ENCODE measurements around the gene CDC26.
"Not testable (repeated sequence)": the region's sequence is repeated elsewhere in the genome, so short reads cannot be mapped to it uniquely, and the experiment has no call there.

Gene CDC26

DNA sequence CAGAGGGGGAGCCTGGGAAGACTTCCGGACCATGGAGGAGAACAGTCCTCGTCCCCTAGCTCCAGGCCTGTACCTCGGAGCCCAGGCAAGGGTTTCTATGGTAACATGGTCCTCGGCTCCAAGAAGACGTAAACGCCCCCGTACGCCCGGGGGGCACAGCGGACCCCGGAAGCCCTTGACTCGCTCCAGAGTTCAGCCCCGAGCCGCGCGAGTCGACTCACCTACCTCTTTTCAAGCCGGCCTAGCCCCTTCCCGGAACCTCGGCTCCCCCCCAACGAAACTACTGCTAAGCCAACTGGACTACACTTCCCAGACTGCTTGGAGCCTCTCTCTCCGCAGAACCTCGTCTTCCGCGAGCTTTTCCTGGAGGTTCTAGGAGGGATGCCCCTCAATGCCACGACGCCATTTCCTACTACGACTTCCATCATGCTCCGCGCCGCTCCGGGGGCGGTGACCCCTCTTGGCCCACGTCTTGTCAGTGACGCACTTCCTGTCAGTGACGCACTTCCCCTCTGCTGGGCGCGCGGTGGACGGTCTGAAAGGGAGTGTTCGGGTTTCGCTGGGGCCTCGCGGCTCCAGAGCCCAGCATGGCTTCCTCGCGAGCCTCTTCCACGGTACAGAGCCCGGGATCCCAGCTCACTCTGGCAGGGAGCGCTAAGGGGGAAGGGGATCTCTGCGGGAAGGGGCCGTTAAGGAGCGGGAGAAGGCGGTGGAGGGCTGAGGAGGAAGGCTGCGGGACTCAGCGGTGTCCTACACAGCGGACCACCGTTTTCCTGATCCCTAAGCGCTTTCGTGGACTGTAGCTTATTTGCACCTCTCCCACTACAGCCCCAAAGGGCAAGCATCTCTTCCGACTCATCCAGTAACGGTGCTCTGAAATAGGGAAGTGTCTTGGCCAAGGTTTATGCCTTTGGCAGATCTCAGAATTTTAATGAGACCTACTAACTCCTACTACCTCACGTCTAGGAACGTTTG lies at the start of gene CDC26, which contains the start of gene PRPF4:
CDC26 (minus strand) TSS at position 416 of the 975 bp plus-strand sequence. CDS start 3,065 bp downstream, outside the sequence.
PRPF4 (plus strand) TSS at position 502 of the 975 bp plus-strand sequence; CDS start at position 588, 86 bp downstream.
- DNase-seq = peak; percentile 91

DNA sequence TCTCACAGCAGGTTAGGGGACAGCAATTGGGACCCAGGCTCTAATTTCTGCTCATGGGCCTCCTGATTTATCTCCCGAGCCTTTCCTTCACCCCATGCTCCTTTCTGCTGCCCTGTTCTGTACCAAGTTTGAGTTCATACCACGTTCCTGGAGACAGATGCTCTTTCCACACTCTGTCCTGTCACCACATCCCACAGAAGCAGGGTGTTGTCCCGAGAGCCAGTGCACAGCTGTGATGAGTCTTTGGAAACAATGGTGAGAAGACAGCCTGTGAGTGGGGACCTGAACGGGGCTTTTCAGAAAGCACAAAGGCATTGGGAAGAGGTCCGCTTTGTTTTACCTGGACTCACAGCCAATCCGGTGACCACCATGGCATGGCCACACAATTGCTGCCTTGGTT lies 47.3 kb upstream of the CDC26 start:
- no peak for DNase-seq

DNA sequence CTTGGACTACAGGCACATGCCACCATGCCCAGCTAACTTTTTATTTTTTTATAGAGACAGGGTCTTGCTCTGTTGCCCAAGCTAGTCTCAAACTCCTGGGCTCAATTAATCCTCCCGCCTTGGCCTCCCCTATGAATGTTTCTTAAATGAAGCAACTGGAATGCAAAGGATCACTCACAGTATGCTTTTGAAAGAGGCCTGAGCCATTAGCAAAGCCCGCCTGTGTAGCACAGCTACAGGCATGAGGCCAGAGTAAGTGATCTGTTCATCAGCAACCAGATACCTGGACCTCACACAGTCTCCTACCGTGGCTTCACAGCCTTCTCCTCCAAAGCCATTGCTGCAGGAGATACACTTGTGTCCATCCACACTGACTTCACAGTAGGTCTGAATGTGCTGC lies 44.7 kb upstream of the CDC26 start:
- no peak for DNase-seq

DNA sequence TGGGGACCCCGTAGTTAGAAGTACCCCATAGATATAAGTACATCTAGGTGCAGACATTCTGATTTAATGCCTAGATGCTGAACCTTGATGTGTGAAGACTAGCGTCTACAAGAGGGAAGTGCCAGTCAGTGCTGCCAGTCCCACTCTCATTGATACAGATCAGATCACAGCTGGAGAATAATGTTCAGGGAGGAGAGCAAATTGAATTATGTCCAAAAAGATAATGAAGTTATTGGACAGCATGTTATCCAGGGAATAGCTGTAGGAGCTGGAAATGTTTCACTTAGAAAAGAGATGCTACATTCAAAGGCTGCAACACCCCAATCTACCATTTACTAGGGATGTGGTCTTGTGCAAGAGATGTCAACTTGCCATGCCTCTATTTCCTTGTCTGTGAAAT lies 43.7 kb upstream of the CDC26 start:
- DNase-seq = no peak

DNA sequence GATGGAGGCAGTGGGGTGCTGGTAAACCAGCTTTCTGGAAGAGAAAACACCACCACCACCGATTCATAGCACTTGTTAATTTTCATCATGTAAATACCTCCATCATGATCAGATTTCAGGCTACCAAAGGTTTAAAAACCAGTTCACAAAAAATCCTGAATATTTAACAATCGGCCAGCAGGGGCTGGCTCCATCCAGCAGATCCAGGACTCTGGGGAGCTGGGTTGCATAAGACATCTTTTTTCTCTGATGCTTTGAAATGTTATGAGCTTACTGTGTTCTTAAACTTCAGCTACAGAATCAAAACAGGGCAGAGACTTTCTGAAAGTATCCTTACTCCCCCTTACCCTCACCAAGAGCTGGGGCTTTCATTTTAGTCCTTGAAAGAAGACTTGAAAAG lies 42.4 kb upstream of the CDC26 start:
- DNase-seq = no peak

DNA sequence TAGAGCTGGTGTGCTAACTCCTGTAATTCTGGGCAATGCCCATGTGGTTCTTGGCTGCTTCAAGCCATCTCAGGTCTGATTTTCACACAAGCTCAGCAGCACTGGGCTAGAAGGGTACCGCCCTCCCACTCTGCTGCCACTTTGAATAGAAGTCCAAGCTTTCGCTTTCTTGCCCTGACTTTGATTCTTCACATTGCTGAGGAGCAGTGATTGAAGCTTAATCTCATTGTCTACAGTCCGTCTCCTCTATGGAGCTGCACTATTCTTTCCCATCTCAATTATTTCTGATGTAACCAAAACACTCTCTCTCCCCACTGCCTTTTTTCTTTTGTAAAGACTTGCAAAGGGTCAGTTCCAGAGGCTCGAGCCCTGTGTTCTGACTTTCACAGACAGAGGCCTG lies 40.7 kb upstream of the CDC26 start:
- no peak for DNase-seq

DNA sequence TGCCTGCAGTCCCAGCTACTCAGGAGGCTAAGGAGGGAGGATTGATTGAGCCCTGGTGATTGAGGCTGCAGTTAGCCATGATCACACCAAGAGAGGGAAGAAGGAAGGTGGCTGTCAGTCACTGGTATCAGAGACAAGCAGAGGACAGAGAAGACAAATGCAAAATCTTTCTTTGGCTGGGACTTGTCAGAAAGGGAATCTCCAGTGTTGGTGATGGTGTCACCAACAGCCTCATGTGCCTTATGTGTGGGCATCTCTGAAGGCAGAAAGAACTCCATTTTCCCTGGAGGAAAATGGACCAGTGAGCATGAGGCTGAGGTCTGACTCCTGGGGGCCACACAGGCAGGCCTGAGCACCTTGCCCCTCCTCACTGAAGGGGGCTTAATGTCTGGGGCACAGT lies 39.9 kb upstream of the CDC26 start:
- DNase-seq = no peak

DNA sequence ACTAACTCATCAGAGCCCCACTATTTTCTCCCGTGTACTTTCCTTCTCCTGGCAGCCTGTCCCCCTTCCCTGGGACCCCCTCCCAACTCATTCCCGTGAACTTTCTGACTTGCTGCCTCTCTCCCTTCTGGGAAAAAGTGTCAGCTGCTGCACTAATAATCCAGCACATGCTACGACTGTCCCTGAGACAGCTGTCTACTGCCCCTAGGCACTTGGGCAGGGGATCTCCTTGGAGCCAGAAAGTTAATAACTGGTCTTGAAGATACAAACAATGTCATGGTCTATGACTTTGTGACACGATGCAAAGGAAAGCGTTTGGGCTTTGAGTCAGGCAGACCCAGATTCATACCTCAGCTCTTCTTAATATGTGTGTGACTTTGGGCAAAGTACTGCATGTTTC lies 37.9 kb upstream of the CDC26 start:
- no peak for DNase-seq

DNA sequence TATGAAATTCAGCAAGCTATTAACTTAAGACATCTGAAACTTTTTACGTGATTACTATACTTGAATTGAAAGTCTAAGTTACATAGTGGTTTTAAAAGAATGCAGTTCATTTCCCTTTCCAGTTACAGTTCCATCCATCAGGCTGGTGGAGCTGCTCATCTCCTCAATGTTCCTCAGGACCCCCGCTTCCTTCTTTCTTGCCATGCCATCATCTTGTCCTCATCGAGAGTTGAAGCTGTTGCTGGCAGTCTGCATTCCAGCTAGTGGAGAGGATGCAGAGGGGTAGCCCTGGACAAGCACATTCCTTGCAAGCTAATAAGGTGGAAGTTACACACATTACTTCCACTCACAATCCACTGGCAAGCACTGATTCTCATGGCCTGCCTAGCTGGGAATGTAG lies 36.6 kb upstream of the CDC26 start:
- DNase-seq = no peak

DNA sequence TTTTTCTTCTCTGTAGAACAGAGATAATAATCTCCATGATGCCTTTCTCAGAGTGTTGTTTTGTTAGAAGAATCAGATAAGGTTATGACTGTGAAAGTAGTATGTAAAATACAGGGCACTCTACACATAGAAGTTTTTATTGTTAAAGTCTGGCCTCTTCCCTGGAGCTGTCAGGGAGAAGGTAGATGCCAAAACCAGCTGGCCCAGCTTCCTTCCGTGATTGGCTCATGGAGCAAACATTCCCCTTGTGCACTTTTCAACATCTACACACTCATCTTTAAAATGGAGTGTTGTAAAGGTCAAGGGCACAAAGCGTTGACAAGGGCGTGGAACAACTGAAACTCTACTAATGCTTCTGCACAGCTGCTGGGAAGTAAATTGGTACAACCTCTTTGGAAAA lies 35.2 kb upstream of the CDC26 start:
- no peak for DNase-seq

DNA sequence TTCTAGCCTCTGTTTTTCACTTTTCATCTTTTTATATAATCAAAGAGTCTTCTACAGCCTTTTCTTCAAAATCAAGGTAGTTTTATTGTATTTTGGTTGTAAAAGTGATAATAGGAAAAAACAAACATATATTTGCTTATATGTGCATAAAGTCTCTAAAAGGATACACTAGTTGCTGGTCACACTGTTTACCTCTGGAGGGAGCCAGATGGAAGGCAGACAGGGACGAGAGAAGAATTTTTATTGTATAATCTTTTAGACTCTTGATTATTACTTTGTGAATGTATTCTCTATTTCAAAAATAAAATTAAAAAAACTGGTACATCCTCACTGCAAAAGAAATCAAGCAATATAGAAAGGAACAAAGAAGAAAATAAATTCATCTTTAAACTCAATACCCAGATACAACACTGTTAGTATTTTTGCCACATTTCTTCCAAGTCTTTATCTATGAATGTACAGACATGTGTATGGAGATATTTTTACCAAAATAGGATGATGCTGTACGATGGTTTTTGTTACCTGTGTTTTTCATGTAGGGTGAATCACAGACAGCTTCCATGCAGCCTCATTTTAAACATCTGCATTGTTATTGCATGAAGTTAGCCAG lies 33.9 kb upstream of the CDC26 start:
- no peak for DNase-seq

DNA sequence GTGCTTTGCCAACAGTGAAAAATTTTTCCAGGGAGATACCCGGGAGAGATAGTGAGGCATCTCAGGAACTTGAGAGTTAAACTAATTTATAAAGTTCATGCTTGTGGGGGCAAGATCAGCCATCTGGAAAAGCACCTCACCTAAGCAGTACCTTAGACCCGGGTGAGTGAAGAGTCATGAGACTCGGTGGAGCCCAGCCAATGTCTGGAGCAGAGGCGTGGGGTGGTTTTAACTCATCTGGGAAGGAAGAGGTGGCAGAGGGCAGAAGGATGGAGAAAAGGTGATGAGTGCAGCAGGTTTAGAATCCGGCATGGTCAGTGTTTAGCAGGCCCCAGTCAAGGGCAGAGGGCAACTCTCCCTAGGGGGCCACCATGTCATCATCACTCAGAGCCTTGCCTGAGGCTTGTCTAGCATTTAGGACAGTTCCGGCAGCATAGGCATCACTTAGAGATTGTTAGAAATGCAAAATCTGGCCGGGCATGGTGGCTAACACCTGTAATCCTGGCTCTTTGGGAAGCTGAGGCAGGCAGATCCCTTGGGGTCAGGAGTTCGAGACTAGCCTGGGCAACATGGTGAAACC lies 32.1 kb upstream of the CDC26 start:
- DNase-seq = no peak

DNA sequence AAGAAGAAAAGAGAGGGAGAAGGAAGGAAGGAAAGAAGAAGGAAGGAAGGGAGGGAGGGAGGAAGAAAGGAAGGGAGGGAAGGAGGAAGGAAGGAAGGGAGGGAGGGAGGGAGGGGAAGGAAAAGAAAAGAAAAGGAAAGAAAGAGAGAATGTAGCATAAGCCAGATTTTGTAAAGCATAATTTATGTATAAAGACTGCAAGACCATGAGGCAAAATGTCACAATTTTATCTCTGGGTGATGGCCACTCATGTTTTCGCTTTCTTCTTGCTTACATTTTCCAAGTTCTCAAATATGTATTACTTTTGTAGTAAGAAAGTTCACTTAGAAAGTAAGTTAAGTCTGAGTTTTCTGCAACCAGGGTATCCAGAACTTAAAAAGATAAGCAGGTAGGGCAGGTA lies 31.2 kb upstream of the CDC26 start:
- no peak for DNase-seq

DNA sequence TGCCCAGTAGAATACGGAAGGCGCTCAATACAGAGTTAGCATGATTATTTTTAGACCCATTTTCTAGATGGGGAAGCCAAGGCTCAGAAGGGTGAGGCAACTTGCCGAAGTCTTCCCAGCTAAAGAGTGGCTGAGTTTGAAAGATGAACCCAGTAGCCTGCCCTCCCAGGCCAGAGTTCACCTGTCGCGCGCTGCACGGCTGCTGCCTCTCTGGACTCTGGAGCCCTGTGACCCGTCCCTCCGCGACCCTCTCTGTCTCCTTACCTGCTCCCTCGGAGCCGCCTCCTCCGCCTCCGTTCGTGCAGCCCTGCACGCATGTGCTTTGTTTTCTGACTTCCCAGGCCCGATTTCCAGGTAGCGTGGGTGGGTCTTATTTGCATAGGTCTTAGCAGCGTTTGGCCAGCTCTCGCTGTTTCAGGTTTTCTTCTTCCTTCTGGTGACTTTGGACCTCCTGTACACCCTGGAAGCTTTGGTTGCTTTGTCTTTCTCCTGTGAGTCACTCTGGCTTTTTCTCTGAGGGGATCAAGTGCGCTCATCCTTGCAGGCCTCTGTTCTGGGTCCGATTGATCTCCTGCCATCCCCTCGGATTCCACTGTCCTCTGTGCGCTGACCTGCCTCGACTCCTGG lies 27.5 kb upstream of the CDC26 start, which contains the start of gene RNF183:
RNF183 (minus strand) TSS at position 585 of the 627 bp plus-strand sequence. CDS start 5,192 bp downstream, outside the sequence.
- DNase-seq = no peak

DNA sequence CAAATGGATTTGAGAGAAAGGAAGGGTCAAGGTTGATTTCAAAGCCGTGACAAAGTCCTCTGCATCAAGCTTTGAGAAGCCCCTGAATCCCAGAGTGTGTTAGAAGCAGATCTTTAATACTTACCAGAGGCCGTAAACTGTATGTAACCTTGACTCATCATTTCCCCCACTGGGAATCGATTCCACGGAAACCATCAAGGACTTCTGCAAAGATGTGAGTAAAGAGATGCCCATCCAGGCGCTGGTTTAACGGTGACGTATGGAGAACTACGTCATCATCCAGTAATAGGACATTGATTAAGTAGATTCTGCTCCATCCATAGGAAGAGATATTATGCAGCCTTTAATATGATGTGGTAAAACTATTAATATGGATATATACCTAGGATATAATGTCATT lies 26.2 kb upstream of the CDC26 start:
- no peak for DNase-seq

DNA sequence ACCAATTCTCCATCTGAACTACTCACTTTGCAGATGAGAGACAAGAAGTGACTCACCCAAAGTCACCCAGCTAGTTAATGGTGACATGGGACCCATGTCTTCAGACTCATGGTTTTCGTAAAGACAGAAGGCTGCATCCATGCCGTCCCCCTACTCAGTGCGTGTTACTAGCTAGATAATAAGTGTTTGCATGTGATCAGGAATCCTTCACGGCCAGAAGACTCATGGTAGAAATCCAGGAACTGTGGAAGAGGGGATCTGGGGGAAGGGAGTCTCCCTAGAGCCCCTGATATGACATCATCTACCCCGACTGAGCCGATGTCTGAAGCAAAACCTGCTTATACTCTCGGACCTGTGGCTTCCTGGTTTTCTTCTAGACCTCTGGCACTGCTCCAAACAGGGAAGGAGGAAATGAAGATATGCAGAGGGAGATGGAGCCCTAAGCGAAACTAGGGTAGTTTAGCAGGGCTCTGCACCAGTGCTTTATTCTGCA lies 24.5 kb upstream of the CDC26 start:
- DNase-seq = no peak

DNA sequence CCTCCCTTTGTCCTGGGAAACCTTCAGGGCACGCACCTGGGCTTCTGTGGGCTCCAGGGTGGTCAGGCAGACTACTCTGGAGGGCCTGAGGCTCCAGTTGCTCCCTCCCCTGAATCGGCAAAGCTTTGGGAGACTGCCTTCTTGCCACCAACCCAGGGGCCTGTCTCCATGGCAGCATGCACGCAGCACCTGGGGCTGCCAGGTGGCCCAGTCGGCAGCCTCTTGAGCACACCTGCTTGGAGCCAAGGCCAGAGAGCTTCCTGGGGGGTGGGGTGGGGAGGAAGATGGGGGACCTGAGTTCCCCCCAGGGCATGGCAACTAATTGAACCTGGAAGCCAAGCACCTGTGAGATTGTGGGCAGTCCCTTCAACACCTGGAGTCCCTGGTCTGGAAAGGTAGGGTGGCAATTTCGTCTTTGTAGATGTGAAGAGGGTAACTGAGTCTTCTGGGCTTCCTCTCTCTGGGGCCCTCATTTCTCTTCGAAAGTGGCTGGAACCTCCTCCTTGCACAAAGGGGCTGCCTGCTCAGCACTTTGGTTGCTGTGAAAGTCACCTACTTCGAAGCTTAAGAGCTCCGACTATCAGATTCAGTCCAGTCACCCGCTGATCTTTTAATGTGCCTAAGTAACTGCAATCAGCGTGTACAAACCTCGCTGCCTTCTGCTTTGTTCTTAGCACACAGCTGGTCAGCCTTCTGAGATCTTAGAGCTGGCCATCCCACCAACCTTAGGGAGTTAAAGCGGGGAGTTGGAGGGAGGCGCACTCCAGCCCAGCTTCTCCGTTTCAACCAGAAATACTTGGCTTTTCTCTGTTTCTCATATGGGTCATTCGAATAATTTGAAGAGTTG lies 23.8 kb upstream of the CDC26 start:
- DNase-seq = no peak

DNA sequence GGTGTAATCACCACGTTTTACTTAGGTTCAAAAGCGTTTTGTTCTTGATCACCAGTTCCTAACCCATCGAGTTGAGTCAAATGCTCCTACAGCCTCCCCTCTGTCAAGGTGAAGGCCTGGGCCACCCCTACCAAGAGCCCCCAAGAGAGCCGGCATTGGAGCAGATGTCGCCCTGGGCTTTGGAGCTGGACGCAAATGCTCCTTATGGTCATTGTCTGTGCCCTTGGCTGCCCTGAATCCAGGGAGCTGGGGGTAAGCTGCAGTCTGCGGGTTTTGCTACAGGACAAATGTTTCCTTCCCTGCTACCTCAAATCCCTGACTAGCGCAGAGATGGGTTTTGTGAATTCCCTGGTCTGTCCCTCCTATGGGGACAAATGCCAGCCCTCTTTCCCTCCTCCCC lies 22.9 kb upstream of the CDC26 start:
- no peak for DNase-seq

DNA sequence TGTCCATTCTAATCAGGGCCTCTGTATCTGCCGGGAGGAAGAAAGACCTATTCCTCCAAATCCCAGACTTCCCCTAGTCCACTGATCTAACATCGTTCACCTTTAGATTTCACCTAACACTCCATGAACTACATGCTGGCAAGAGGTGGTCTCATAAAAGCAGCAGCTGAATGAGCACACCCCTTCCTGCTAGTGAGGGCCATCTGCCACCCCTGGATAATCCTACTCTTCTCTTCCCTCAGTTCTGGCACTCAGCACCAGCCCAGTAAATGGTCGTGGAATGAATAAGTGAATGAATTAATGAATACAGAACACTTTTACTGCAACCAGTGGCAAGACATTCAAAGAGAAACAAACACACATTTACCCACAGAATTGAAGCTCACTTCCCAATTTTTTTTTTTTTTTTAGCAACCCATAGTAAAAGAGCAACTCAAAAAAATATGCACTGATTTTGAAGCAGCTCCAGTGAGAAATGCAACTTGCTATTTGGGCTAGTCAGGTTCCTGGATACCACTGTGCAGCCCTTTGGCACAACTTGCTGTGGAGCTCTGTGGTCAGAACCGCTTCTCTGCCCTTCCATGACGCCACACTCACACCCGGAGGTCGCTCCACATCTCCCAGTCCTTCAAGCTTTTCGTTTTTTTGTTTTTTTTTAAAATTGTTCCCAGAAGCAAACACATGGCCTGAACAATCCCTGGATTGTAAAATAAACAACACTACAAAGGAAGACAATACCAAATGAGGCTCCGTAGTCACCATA lies 21.6 kb upstream of the CDC26 start:
- no peak for DNase-seq

DNA sequence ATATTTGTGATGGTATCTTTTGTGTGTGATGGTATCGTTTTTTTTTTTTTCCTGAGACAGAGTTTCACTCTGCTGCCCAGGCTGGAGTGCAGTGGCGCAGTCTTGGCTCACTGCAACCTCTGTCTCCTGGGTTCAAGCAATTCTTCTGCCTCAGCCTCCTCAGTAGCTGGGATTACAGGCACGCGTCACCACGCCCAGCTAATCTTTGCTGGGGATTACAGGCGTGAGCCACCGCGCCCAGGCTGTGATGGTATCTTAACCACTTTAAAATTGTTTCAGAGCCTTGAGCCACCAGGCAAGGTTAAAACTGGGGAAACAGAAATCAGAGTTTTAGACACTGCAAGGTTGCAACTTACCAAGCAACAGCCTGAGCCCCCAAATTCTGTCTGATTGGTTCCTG lies 20.9 kb upstream of the CDC26 start:
- not testable (repeated sequence) for DNase-seq

DNA sequence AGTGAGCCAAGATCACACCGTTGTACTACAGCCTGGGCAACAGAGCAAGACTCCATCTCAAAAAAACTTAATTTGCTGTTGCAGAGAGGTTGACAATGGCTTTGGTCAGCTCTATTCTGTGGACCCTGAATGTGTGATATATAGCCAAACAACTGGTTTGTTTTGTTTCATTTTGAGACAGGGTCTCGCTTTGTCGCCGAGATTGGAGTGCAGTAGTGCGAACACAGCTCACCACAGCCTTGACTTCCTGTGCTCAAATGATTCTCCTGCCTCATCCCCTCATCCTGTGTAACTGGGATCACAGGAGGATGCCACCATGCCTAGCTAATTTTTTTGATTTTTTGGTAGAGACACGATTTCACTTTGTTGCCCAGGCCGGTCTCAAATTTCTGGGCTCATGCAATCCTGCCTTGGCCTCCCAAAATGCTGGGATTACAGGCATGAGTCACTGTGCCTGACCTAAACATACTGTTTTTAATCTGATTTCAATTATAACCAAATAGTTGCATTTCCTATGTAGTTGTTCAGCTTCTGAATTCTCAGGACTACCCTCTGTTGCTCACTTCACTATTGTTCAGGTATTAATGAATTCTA lies 18.0 kb upstream of the CDC26 start:
- DNase-seq = no peak

All from activated T-cell treated with anti-CD3 and anti-CD28 coated beads, Interleukin-2, amount 50 U/mL, for 1 hour (primary cell).